NCI-H510A (cell line): ENCODE measurements around the gene STK32B.

Experiments used
- DNase-seq: peaks from one replicate; lab custom pipeline; 2025; lab: John Stamatoyannopoulos, UW

Gene STK32B

GRCh38 chr4:5470318-5471198 is 419.3 kb downstream of the STK32B start:
- DNase-seq, result no peak

- DNase-seq, result no peak
Measured at GRCh38 chr4:5471206-5471605, 419.9 kb downstream of the STK32B start.

- DNase-seq, result no peak
Measured at GRCh38 chr4:5471691-5472090, 420.4 kb downstream of the STK32B start.

GRCh38 chr4:5472160-5472591 is 420.9 kb downstream of the STK32B start:
- DNase-seq, result no peak

GRCh38 chr4:5473125-5473524 is 421.8 kb downstream of the STK32B start:
- no peak for DNase-seq

- no peak for DNase-seq
Measured at GRCh38 chr4:5474756-5475155, 423.5 kb downstream of the STK32B start.

GRCh38 chr4:5477613-5478012 is 426.3 kb downstream of the STK32B start:
- no peak for DNase-seq

GRCh38 chr4:5478169-5478568 is 426.9 kb downstream of the STK32B start:
- no peak for DNase-seq

- no peak for DNase-seq
Measured at GRCh38 chr4:5478697-5479096, 427.4 kb downstream of the STK32B start.

- no peak for DNase-seq
Measured at GRCh38 chr4:5479518-5480060, 428.3 kb downstream of the STK32B start.

- DNase-seq, result no peak
Measured at GRCh38 chr4:5488413-5488812, 437.1 kb downstream of the STK32B start.

GRCh38 chr4:5489260-5489659 is 438.0 kb downstream of the STK32B start:
- no peak for DNase-seq

- DNase-seq, result no peak
Measured at GRCh38 chr4:5497489-5497888, 446.2 kb downstream of the STK32B start.

GRCh38 chr4:5500165-5500564 is 448.9 kb downstream of the STK32B start:
- no peak for DNase-seq

- DNase-seq, result no peak
Measured at GRCh38 chr4:5503336-5503936, 452.2 kb downstream of the STK32B start.

- no peak for DNase-seq
Measured at GRCh38 chr4:5504486-5504885, 453.2 kb downstream of the STK32B start.

- no peak for DNase-seq
Measured at GRCh38 chr4:5510504-5510903, 459.2 kb downstream of the STK32B start.

- no peak for DNase-seq
Measured at GRCh38 chr4:5511791-5512190, 460.5 kb downstream of the STK32B start.

- no peak for DNase-seq
Measured at GRCh38 chr4:5515646-5516045, 464.4 kb downstream of the STK32B start.

- DNase-seq, result no peak
Measured at GRCh38 chr4:5517372-5517771, 466.1 kb downstream of the STK32B start.

- DNase-seq, result no peak
Measured at GRCh38 chr4:5524446-5525299, 473.4 kb downstream of the STK32B start.
